Activated CD4-positive, alpha-beta T cell treated with anti-CD3 and anti-CD28 coated beads, Interleukin-2, amount 50 U/mL, for 24 hours (primary cell): ENCODE data around the gene SNRPB.

Source experiments
- DNase-seq, 2 donors: peaks; one replicate each; pipeline ENCODE4 v3.0.0-alpha.2; 2020; ENCODE audit warnings: low read depth in 1 of 2, low spot score in 1 of 2

The SNRPB gene

DNA sequence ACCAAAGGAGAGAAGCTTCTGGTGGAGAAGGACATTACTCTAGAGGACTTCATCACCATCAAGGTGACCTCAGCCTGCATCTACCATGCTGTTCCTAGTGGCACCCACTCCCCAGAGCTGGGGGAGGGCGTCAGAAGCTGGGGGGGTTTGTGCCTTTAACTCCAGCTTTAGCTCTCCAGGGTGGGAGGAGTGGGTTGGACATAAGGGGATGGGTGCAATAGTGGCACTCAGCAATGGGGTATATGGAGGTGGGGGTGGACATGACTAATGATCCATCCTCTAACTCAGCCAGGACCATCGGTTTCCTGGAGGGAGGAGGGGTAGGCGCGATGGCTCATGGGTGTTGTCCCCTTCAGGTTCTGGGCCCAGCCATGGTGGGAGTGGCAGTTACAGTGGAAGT lies 40.1 kb downstream of the SNRPB start:
- DNase-seq, result no peak

DNA sequence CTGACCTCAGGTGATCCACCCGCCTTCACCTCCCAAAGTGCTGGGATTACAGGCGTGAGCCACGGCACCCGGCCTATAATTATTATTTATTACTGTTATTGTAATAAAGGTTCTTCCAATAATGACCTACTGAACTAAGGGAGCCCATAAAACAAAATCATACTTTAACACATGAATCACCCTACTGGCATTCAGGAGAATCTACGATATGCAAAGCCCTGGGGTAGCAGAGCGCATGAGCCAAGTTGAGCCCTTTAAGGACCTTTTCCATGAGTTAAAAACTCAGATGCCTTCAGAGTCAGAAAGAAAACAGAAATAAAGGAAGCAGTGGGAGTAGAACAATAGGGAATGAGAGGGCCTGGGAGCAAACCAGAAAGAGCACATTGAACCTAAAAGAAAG lies 41.5 kb downstream of the SNRPB start:
- DNase-seq, result no peak

GRCh38 chr20:2421247-2421646 lies 49.3 kb downstream of the SNRPB start:
- DNase-seq, result no peak

- no peak for DNase-seq
Observed at GRCh38 chr20:2420510-2420909, 50.1 kb downstream of the SNRPB start.

- DNase-seq, result no peak
Observed at GRCh38 chr20:2418388-2418787, 52.2 kb downstream of the SNRPB start.

GRCh38 chr20:2417213-2417541 lies 53.4 kb downstream of the SNRPB start:
- DNase-seq, result no peak

DNA sequence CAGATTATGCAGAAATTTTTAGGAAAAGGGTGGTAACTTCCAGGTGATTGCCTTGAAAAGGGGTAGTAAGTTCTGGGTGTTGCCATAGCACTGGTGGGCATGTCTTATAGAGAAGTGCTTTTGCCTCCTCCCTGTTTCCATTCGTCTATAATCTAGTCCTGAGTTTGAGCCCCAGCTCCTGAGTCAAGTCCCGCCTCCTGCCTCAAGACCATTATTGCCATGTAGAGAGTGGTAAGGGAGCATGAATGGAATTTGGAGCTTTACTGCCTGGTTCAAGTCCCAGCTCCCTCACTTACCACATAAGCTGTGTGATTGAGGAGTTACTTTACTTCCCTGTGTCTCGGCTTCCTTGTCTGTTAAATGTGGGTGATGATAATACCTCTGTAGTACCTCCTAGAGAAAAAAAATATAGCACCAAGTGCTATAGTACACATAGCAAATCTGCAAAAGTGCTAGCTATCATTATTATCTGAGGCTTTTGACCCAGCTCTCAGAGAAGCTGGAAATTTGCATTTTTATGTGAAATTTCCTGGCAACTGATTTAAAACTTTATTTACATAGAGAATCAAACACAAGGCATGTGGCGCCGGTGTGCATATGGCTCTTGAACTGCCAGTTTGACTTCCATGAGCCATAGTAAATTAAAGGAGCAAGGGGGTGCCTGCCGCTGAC lies 53.9 kb downstream of the SNRPB start:
- DNase-seq, result no peak
